WI38 (cell line): ENCODE data around the gene SPOCD1.

ENCODE experiments used
- H3K4me3 ChIP-seq: 2 replicates; pipeline ENCODE4 v1.5.1; 2011; ENCODE audit warnings: low read depth, mild to moderate bottlenecking, control low read depth, low read length
- CTCF ChIP-seq: IDR thresholded peaks from 2 replicates; pipeline ENCODE4 v1.5.1; 2012; ENCODE audit warnings: low read depth, mild to moderate bottlenecking, control low read depth, low read length

Gene SPOCD1

GRCh38 chr1:31747304-31747703, 68.5 kb downstream of the SPOCD1 start:
- no peak overlapping the region for H3K4me3 ChIP-seq
- TF ChIP-seq CTCF: no peak

GRCh38 chr1:31746687-31747086, 69.1 kb downstream of the SPOCD1 start:
- no peak overlapping the region for H3K4me3 ChIP-seq
- TF ChIP-seq CTCF: no peak

GRCh38 chr1:31745946-31746670, 69.7 kb downstream of the SPOCD1 start:
- TF ChIP-seq CTCF: no peak
- no peak overlapping the region for H3K4me3 ChIP-seq

- H3K4me3 ChIP-seq: no peak overlapping the region
- TF ChIP-seq CTCF: peak; percentile 94
Observed at GRCh38 chr1:31745096-31745945, 70.5 kb downstream of the SPOCD1 start.

- TF ChIP-seq CTCF: no peak
- H3K4me3 ChIP-seq: no peak overlapping the region
Observed at GRCh38 chr1:31744165-31744888, 71.5 kb downstream of the SPOCD1 start.

- H3K4me3 ChIP-seq: no peak overlapping the region
- no peak for TF ChIP-seq CTCF
Observed at GRCh38 chr1:31742462-31743212, 73.2 kb downstream of the SPOCD1 start.
